NCI-H82 (cell line): Measurements from ENCODE around the gene TOR4A.
"Not testable (repeated sequence)": the region's sequence is repeated elsewhere in the genome, so short reads cannot be mapped to it uniquely, and the experiment has no call there.

ENCODE experiments used
- DNase-seq: peaks from one replicate; lab custom pipeline; 2025; lab: John Stamatoyannopoulos, UW

Gene TOR4A

DNA sequence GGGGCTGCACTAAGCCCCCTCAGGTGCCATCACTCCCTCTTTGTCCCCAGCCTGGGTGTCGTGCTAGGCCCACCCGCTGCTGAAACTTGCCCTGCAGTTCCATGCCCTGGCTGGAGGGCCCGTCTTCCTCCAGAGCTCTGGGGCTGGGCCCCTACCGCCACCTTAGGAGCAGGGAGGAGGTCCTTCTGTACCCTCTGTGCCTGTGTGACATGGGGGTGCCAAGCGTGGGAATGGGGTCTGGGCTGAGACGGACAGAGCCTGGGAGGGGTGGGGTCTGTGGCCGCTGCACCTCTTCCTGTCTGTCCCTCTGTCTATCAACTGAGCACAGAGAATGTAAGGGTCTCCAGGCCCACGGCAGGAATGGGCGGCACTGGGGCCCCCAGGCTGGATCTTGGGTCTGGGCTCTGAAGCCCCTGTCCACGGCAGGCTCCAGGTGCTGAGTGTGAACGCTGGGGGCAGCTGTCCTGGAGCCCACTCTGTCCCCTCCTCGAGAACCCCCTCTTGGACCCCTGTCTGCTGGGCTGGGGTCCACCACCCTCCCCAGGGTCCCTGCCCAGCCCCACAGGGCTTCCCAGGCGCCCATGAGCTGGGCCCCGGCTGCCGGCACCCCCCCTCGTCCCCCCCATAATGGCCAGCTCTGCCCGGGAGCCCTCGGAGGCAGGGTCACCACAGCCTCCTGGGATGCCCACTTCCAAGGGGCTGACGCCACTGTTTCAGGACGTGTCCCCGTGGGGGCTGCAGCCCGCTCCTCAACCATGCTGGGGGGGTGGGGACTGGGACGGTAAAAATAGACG is 40.4 kb downstream of the TOR4A start:
- no peak for DNase-seq

DNA sequence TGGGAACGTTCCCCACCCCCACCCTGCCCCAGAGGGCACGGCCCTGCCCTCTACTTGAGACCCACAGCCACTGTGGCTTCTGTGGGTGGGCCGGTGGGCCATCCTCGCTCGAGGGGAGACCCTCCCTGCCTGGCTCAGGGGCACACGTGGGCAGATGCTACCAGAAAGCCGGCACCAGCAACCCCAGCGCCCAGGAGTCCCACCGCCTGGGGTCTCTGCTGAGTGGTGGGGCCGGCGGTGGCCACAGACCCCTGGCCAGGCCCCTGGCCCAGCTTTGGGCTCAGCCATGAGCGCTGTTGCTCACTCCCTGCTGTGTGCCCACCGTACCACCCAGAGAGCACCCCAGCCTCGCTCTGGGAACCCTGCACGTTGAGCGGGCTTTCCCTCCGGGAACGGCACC is 41.1 kb downstream of the TOR4A start:
- DNase-seq = no peak

DNA sequence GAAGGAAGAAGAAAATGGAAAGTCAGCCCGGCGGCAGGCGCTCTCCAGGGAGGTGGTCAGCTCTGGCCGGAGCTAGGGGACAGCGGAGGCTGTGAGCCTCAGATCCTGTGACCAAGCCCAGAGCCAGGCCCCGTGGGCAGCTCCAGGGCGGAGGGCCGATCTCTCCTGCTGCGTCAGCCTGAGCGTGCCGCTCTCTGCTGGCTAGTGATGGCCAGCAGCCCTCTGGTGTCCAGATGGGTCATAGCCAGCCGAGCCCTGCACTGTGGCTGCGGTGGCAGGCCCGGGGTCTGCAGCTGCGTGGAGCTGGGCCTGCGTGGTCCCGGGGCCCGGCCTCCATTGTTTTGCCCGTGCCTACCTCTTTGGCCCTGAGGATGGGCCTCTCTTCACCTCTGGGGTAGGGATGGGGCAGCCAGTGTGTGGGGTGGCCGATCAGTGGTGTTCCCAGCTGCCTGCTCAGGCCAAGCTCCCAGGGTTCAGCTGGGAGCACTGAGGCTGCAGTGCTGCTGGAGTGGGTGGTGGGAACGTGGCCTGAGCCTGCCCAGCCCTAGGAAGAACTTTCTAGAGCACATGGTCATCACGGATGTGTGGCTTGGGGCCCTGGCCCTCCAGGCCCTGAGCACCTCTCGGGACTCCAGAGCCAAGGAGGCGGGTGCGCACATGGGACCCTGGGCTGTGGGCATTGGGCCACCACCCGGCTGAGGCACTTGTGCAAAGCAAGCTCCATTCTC is 41.6 kb downstream of the TOR4A start:
- DNase-seq = no peak

DNA sequence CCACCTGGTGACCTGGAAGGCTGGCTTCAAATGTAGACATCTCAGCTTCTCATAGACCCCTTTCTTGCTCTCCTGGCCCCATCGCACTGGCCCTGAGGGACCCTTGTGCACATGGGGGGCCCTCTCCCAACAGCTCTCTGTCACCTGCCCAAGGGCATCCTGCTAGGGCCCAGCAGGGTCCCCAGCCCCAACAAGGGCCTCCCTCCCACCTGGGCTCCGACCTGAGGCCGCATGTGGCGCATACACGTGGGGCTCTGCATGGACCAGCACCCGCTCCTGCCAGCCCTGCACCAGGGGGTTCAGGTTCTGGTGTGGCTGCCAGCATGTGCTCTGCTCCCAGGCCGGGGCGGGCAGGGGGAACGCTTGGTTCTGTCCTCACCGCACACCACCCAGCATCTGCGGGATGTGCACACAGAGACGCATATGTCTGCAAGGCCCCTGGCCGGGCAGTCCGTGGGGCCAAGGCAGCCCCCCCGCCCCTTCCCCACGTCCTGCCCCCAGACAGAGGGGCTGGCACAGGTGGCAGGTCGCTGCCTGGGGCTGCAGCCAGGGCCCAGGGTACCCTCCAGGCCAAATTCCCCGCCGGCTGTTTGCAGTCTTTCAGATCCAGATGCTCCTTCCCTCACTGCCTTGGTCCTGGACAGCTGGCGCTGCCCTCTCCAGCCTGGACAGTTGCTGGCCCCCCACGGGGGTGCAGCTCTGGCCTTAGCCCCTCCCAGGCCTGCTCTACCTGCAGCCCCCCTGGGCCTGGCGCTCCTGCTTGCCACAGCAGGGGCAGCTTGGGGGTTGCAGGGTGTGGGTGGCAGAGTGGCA is 42.4 kb downstream of the TOR4A start:
- DNase-seq = no peak

DNA sequence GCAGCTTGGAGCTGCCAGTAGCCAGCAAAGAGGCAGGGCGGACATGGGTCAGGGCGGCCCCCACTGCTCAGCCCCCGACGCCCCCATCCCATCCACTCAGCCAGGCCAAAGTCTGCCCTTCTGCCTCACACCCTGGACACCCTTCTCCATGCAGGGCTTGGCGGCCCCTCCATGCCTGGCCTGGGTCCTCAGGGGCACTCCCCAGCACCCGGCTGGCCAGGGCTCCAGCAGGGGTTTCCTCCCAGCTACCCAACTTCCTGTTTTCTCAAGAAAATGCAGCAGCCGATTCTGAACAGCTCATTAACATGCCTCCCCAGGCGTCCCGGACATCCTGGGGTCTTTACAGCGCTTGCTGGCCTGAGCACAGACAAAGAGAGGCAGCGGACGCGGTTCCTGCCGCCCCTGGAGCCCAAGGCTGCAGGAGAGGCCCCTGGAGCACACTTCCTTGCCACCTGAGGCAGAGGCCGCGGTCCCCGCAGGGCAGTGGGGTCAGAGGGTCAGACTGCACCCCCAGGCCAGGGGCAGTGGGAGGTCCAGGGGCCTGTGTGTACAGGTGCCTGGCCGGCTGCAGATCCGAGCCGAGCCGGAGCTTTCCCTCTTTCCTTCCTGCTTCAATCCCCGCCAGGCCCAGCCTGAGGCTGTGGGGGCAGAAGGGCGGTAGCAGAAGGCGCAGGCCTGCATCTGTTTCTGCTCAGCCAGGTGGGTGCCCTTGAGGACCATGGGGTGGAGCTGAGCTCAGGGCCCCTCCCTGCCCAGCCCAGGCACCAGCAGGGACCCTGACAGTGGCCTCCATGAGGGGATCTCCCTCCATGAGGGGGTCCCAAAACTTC is 43.2 kb downstream of the TOR4A start:
- no peak for DNase-seq

DNA sequence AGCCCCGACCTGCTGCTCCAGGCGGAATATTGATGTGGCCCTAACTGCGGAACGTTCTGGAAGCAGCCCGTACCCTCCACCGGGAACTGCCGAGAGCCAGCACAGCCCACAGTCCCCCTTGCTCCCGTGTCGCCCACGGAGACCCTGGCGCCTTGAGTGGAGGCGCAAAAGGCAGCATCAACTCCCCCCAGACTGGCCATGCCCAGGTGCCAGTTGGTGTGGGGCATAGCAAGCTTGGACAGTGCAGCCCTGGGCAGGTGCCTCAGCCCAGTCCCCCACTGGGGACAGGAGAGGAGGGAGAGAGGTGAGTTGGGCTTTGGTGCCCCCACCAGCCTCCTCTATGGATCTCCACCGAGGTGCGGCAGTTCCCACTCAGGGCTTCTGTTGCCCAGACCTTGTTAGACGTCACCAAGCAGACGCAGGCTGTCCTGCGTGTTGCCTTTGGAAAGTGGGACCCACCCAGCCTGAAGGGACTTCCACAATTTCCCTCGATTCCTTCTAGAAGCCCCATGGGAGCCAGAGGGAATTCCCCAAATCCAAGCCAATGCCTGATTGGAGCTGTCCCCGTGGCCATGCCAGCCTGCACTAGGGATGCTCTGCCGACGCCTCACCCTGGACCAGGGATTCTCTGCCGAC is 44.3 kb downstream of the TOR4A start:
- no peak for DNase-seq

DNA sequence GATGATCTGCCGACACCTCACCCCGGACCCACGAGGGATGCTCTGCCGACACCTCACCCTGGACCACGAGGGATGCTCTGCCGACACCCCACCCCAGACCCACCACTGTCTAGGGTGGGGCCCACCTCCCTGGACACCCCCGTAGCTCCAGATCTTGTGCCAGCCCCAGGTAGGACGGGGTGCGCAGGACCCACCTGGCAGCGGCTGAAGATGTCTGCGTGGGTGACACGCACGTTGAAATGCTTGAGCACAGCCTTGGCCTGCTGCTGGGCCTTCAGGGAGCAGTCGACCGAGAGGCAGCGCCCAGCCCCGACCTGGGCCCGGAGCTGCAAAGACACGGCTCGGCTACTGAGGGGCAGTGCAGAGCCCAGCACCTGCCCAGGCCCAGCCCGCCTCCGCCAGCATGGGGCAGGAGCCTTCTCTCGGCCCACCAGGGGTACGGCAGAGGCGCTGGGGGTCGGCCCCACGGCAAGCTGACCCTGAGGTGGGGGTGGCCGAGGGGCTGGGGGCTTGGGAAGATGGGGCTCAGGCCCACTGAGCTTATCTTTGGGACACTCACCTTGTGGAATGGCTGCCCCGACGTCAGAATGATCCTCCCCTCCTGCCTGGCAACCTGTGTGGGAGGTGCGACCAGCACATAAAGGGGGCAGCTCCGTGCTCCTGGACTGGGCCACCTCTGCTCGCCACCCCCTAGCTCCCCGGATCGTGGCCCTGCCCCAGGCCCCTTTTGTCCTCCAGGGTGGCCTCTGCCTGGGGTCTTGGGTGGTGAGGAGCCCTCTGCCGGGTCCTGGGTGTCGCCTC is 46.2 kb downstream of the TOR4A start:
- DNase-seq = no peak

DNA sequence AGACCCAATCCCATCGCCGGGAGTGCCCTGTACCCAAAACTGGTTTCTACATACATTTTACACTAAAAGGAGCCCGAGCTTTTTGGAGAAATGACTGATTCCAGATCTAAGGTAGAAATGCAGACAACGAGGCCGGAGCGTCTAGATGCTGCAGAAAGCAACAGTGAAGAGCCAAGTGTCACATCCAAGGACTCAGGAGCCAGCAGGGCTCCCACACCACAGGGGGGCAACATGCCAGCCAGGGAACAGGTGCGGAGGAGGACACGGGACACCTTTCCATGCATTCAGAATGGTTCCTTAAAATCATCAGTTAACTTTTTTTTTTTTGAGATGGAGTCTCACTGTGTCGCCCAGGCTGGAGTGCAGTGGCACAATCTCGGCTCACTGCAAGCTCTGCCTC is 47.6 kb downstream of the TOR4A start:
- no peak for DNase-seq

DNA sequence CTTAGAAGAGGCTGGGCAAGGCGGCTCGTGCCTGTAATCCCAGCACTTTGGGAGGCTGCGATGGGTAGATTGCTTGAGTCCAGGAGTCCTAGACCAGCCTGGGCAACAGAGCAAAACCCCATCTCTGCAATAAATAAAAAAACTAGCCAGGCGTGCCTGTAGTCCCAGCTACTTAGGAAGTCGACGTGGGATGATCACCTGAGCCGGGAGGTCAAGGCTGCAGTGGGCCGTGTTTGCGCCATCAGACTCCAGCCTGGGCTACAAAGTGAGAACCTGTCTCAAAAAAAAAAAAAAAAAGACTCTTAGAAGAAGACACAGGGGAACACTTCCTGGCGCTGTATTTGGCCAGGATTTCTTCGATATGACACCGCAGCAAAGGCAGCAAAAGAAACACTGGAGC is 48.3 kb downstream of the TOR4A start:
- no peak for DNase-seq

DNA sequence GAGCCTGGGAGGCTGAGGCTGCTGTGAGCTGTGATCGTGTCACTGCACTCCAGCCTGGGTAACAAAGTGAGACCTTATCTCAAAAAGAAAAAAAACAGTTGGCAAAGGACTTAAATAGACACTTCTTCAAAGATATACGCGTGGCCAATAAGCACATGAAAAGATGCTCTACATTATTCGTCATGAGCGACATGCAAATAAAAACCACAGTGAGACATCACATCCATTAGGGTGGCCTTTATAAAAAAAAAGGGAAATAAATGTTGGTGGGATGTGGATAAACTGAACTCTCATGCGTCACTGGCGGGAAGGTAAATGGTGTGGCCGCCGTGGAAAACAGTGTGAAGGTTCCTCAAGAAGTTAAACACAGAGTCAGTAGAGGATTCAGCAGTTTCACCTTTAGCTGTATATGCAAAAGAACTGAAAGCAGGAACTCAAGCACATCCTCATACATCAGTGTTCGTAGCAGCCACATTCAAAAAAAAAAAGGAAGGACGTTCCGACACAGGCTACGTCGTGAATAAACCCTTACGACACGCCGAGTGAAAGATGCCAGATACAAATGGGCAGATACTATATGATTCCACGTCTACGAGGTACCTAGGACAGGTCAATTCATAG is 49.0 kb downstream of the TOR4A start:
- no peak for DNase-seq

DNA sequence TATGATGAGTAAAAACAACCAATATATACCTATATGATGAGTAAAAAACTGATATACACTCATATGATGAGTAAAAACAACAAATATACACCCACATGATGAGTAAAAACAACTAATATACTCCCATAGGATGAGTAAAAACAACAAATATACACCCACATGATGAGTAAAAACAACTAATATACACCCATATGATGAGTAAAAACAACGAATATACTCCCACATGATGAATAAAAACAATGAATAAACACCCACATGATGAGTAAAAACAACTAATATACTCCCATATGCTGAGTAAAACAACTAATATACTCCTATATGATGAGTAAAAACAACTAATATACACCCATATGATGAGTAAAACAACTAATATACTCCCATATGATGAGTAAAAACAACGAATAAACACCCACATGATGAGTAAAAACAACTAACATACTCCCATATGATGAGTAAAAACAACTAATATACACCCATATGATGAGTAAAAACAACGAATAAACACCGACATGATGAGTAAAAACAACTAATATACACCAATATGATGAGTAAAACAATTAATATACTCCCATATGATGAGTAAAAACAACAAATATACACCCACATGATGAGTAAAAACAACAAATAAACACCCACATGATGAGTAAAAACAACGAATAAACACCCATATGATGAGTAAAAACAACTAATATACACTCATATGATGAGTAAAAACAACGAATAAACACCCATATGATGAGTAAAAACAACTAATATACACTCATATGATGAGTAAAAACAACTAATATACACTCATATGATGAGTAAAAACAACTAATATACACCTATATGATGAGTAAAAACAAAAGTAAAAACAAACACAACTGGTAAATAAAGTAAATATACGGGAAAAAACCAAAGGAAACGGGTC is 50.4 kb downstream of the TOR4A start:
- not testable (repeated sequence) for DNase-seq

DNA sequence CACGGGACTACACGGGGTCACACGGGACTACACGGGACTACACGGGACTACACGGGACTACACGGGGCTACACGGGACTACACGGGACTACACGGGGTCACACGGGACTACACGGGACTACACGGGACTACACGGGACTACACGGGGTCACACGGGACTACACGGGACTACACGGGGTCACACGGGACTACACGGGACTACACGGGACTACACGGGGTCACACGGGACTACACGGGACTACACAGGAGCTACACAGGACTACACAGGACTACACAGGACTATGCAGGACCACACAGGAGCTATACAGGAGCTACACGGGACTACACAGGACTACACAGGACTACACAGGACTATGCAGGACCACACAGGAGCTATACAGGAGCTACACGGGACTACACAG is 52.1 kb downstream of the TOR4A start:
- DNase-seq = not testable (repeated sequence)

DNA sequence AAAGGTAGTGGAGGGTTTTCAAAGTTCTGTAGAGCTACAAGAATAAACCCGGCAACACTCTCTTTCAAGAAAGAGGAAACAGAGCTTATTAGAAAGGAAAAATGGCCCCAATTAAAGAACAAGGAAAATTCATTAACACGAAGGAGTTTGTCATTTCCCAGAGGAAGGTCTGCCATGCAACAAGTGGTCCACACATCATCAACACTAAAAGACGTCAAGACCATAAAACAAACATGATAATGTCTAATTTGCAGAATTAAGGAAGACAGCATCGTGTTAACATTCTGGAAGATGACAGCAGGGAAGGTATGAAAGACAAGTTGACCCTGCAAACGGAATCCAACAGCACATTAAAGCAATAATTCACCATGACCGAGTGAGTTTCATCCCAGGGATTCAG is 53.2 kb downstream of the TOR4A start:
- no peak for DNase-seq

DNA sequence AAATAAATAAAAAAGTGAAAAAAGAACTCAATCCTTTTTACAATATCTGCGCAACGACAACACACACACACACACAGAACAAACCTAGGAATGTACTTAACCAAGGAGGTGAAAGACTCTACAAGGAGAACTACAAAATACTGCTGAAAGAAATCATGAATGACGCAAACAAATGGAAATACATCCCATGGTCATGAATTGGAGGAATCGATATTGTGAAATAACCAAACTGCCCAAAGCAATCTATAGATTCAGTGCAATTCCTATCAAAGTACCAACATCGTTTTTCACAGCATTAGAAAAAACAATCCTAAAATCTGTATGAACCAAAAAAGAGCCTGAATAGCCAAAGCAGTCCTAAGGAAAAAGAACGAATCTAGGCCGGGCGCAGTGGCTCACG is 54.4 kb downstream of the TOR4A start:
- DNase-seq = no peak
